Right ventricle myocardium inferior (tissue), 1 donor: ENCODE results near the gene EIF6. TPM values are rescaled to one million over a fixed set of nuclear protein-coding genes. Genes with fewer than 3 reads are reported as not detected.

Source experiments
- ATAC-seq: fragments of 200-7000 bp; cut with Tn5 transposase; one replicate; pipeline ENCODE4 v1.9.1; 2020; ENCODE audit warnings: mild to moderate bottlenecking, moderate library complexity
- DNase-seq: peaks from one replicate; pipeline ENCODE4 v3.0.0; 2021; ENCODE audit errors: missing footprints
- intact Hi-C: fragments of 100-400 bp; cut with DNase I; formaldehyde crosslinking; loops from one replicate; pipeline ENCODE4 v1.11.0; 2022
- total RNA-seq: library from RNA; stranded (reverse); fragmentation: NEBNext Ultra II Directional; extraction: Animal tissue kit (Norgen Biotek cat#: 25700); gene quantifications from one replicate; pipeline ENCODE4 v1.2.1, GENCODE V29; 2021
- donor health status: DM: no; HTN: yes; CAD: no; lungs with severe emphysema.

Gene EIF6
- total RNA-seq, 1 donor from 2014 or later: 36.5 TPM

DNA sequence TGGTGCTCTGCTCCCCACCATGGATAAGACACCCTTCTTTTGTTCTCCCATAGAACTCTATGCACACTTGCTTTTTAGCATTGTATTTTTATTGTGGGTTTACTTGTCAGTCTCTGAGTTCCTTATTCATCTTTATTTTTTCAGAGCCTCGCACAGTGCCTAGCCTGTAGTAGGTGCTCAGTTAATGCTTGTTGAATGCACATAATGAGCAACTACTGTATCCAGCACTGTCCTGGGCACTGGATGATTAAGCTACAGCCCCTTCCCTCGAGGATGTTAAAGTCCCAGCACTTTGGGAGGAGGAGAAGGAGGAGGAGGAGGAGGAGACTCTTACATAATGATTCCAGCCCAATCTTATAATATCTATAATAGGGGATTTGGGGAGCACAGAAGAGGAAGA, 41.3 kb downstream of the EIF6 start:
- DNase-seq: no peak
- no peak for ATAC-seq

DNA sequence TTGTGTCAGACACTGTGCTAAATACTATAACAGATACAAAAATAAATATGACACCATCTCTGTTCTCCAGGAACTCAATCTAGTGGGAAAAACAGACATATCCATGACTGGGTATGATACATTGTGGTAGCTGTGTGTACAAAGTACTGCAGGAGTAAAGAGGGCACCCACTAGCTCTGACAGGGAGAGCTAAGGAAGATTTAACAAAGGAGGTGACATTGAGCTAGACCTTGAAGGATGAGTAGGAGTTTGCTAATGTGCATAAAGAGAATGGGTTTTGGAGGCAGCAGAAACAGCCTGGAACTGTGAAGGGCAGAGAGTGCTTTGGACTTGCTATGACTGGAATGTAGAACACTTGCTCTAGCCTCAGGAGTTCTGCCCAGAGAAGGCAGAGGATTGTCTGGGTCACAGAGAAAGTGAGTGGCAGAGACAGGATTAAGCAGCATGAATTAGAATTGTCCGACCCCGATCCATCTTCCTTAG, 43.7 kb downstream of the EIF6 start:
- ATAC-seq: no peak
- no peak for DNase-seq
- intact Hi-C loops: no loop called here

More for the DNA sequence above, 41.3 kb downstream of the EIF6 start:
- intact Hi-C loops: no loop called here

DNA sequence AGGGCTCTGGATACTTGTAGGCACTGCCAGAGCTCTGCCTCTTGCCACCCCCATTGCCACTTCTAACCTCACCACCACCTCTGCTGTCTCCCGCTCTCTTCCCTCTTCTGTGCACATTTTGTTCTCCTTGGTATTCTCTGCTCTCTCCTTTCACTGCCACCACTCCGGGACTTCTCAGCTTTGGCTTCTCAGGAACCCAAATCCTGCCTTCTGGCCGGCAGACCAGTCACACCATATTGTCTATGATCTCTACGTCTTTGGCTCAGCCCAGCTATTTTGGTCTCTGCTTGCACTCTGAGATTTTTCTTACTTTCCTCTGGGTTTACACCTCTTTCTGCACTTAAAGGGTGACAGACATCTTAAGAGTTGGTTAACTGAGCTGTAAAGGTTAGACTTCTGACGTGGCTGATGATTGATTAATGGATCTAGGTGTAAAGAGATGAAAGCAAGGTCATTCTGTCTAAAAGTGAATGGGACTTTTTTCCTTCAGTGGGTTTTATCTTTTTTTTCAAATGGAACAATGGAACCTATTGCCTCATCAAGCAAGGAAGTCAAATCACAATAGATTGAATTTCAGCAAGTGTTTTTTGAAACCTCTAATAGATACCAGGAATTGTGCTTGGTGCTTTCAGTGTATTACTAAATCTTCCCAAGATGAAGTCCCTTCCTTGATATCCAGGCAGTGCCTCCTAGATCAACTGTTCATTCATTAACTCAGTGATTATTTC, 44.3 kb downstream of the EIF6 start:
- intact Hi-C loops: no loop called here
- DNase-seq: no peak
- ATAC-seq: no peak

DNA sequence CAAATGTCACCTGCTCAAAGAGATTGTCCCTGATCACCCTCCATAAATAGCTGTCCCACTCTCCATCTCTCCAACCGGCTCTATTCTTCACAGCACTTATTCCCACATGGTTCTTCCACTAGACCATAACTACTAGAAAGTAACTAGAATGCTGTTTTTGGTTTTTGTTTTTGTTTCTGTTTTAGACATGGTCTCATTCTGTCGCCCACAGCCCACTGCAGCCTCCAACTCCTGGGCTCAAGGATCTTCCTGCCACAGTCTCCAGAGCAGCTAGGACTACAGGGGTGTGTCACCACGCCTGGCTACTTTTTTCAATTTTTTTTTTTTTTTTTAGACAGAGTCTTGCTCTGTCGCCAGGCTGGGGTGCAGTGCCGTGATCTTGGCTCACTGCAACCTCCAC, 45.8 kb downstream of the EIF6 start:
- no peak for DNase-seq
- no peak for ATAC-seq
- intact Hi-C loops: no loop called here

DNA sequence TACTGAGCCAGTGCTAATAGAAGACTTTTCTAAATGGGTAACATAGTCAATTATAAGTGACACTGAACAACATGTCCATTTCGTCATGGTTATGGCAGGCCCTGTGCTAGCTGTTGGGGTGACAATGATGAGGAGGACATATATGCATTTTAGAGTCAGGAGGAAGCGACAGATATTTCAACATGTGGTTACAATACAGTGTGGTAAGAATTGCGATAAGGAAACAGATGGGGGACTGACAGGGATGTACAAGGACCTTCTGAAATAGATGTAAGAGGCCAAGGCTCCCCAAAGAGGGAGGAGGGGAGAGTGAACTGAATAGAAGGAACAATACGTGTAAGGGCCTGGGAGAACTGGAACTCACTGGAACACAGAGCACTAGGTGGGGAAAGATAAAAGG, 46.4 kb downstream of the EIF6 start:
- DNase-seq: no peak

DNA sequence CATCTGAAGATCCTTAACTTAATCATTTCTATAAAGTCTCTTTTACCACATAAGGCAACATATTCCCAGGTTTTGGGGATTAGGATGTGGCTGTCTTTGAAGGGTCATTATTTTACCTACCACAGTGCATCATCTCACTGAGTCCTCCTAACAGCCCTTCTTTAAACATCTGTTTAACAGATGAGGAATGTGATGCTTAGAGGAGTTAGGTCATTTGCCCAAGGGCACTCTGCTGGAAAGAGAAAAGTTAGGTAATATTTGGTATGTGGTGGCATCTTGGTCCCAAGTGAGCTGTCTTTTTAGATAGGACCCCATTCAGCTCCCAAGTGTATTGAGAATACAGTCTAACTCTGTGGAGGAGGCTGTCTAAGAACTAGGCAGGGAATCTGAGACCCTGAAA, 47.1 kb downstream of the EIF6 start:
- intact Hi-C loops: no loop called here
- DNase-seq (no peak), ATAC-seq (no peak)

More for the DNA sequence above, 46.4 kb downstream of the EIF6 start:
- intact Hi-C loops: no loop called here
- no peak for ATAC-seq

DNA sequence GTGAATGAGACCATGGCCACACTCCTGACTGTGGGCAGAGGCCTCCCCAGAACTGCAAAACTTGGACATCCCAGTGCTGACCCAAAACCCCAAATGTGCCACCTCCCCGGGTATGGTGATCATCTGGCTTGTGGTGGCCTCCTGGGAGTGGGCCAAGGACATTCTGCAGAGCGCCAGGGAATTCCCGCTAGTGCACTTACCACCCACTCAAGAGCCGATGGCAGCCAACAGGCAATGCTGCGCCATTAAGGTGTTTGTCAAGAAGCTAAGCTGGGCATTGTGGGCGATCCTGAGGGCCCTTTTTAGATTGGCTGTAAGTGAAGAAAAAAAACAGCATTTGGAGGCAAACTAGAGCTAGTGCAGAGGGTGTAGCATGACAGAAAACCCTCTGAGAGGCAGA, 48.7 kb downstream of the EIF6 start:
- ATAC-seq (no peak), DNase-seq (no peak)
- intact Hi-C loops: no loop called here

- no peak for ATAC-seq
- intact Hi-C loops: no loop called here
- DNase-seq: no peak
Observed at GRCh38 chr20:35232575-35232974, 52.0 kb downstream of the EIF6 start.

Other genes starting within 250 kb of the EIF6 start
- 35.3 TPM for gene TRPC4AP, start 192.0 kb downstream of the EIF6 start, total RNA-seq
- 12.7 TPM for gene EDEM2, start 137.4 kb downstream of the EIF6 start, total RNA-seq
- gene PROCR, start 112.7 kb downstream of the EIF6 start, total RNA-seq: 10.5 TPM
- 0.35 TPM for gene MMP24, start 58.1 kb downstream of the EIF6 start, total RNA-seq
- 50.1 TPM for gene MMP24OS, start 6.7 kb downstream of the EIF6 start, total RNA-seq
- gene FAM83C, start 7.7 kb upstream of the EIF6 start, total RNA-seq: not detected
- 148 TPM for gene UQCC1, start 127.2 kb upstream of the EIF6 start, total RNA-seq
- 0.08 TPM for gene GDF5, start 153.5 kb upstream of the EIF6 start, total RNA-seq
- 15.9 TPM for gene CEP250, start 170.8 kb upstream of the EIF6 start, total RNA-seq
- not detected for gene C20orf173, start 244.9 kb upstream of the EIF6 start, total RNA-seq